GM19463 (cell line): ENCODE results near the gene UBE2D4.
"Not testable (repeated sequence)": the region's sequence is repeated elsewhere in the genome, so short reads cannot be mapped to it uniquely, and the experiment has no call there.

Experiments
- ATAC-seq: cut with Tn5 transposase; IDR thresholded peaks from one replicate; pipeline ENCODE4 v1.9.1; 2021; ENCODE audit warnings: mild to moderate bottlenecking, moderate library complexity; ENCODE audit not compliant: unreplicated experiment

UBE2D4 gene

DNA sequence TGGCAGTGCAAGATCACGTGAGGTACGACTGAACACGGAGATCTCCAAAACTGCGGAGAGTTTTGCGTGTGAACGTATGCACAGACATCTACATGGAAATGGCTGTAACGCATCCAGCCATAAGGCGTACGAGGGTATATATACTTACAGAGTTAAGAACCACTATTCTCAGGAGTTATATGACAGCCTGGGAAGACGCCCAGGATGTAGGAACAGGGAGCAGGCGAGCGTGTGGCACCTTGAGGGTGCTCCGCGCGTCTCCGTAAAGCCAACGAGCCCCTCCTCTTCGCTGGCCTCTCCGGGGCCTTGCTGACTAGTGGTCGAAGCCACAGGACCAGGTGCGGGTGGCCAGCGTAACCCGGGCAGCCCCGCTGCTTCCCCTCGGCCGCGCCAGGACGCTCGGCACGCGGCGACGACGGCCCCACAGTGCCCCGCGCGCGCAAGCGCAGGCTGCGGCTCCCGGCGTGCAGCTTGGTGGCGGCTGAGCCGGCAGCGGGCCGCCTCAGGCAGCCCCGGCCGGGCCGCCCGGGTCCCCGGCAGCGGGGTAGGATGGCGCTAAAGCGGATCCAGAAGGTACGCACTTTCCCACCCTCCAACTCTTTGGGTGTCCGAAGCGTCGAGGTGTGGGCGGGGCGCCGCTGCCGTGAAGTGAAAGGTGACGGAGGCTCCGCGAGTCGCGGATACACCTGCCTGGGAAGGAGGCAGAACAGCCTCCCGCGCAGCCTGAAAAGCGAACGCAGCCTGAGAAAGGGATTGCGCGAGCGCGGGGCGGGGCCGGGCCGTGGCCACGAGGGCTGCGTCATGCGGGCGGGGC, at the start of gene UBE2D4:
Gene UBE2D4 (plus strand): TSS at position 453 of the 814 bp plus-strand sequence. CDS start 97 bp downstream, at position 550.
- peak; percentile 90 for ATAC-seq

GRCh38 chr7:43876976-43877745, 49.1 kb upstream of the UBE2D4 start:
- no peak for ATAC-seq

DNA sequence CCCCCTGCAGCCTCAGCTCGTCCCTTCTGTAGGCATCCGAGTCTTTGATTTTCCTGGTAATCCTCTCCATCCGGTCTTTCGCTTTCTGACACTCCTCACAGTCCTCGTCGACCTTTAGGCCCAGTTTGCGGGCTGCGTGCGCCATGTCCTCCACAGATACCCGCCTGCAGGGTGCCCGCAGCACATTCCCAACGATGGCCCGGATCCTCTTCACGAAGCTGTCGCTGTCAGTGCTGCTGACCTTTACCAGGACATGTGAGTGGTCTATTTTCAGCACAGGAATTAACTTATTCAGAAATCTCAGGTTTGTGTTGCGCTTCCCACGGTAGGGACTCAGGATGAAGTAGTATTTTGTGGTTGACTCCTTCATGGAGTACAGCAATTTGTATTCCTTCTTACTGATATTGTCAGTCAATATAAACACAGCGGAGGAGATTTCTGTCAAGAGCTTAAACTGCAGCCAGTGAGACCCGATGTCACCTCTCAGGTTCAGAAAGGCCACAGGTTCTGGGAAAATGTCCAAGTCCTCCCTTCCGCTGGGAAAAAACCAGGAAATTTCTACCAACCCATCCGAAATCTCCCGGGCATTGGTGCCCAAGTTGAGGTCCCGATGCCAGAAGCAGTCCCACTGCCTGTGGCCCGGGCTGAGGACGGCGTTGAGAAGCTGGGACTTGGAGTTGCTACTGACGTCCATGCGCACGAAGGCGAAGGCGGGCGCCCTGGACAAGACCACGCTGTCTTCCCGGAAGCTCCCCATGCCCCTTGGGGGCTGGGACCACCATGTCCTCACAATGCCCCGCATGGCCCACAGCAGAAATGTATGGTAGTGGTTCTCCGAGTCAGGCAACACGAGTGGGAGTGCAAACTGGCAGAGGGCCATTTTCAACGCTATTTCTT, 48.0 kb upstream of the UBE2D4 start:
- no peak for ATAC-seq

GRCh38 chr7:43878867-43879266, 47.4 kb upstream of the UBE2D4 start:
- ATAC-seq, result no peak

GRCh38 chr7:43879477-43879876, 46.8 kb upstream of the UBE2D4 start:
- ATAC-seq, result no peak

DNA sequence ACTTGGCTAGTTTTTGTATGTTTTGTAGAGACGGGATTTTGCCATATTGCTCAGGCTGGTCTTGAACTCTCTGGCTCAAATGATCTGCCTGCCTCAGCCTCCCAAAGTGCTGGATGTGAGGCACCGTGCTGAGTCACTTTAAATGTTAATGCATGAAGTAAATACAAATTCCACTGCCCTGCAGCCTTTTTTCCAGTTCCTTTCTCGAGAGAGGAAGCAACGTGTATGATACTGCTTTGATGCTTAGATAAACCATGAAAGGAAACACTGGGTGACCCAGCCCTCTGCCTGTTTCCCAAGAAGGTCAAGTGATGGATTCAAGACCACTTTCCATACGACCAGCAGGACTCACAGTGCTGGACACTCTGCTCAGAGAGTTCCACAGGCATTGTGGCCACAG, 45.6 kb upstream of the UBE2D4 start:
- ATAC-seq, result no peak

DNA sequence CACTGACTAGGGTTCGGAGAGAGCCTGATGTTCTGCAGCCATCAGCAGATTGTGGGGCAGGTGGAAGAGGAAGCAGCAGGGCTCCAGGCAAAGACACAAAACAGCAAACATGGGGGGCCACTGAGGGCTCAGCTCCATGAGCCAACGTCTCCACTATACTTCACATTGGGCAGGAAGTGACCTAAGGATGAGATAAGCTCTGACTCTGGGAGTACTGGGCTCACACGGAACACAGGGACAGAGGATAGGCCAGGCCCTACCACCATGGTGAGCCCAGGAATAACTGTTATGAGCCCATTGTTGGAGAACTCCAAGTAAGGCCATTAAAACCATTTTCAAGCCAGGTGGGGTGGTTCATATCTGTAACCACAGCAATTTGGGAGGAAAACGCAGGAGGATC, 42.0 kb upstream of the UBE2D4 start:
- no peak for ATAC-seq

DNA sequence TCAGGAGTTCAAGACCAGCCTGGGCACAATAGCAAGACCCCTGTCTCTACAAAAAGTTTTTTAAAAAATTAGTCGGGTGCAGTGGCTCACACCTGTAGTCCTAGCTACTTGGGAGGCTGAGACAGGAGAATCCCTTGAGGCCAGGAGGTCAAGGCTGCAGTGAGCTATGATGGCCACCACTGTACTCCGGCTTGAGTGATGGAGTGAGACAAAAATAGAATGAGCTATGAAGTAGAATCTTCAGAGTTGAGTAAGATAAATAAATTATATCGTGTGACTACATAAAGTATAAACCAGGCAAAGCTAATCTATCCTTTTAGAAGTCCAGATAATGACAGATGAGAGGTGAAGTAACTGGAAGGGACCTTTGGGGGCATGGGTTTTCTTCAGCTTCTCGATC, 41.6 kb upstream of the UBE2D4 start:
- ATAC-seq, result no peak

DNA sequence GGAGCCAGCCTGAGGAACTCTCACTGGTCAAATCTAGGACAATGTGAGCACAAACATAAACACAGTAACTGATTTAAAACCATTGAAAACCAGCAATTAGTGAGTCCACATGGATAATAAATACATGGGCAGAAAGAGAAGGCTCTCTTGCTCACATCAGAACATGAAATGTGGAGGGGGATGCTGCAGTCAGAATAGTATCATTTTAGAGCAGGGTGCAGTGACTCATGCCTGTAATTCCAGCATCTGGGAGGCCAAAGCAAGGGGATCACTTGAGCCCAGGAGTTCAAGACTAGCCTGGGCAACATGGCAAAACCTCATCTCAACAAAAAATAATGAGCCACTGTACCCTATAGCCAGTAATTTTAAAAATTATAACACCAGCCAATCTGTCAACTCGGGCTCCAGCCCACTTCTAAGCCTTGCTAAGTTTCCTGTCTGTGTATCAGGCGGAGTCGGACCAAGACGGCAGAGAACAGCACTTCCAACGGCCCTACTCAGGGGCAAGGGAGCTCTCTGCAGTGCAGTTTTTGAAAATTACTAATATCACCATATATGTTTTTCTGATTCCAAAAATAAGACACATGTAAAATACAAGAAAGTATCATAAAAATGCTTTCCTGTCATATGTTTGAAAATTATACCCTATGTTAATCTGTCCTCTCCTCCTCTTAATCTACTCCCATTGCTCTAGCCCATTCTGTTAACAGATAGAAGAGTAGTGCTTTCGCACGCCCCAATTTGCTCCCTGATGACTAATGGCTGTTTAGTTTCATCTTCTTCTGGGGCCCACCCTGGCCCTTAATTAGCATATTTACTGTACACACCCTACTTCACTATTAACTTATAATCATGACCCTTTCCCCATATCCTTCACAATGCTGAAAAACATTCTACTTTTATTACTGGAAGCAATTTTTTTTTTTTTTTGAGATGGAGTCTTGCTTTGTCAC, 37.0 kb upstream of the UBE2D4 start:
- no peak for ATAC-seq

DNA sequence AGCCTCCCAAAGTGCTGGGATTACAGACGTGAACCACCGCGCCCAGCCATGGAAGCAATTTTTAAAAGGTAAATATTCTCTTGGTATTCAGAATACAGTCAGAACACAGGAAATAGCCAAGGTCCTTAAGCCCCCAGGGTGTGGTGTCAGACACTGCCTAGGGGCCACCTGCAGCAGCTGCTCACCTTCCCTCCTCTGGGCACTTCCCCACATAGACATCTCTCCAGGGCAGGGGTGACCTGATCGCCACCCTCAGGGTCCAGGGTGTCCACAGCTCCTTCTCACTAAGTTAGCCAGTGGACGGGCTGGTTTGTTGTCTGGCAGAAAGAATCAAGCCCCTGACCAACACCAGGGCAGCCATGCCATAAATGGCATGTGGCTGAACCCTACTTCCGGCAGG, 35.8 kb upstream of the UBE2D4 start:
- ATAC-seq, result no peak

- ATAC-seq, result no peak
Measured at GRCh38 chr7:43891069-43891955, 34.9 kb upstream of the UBE2D4 start.

DNA sequence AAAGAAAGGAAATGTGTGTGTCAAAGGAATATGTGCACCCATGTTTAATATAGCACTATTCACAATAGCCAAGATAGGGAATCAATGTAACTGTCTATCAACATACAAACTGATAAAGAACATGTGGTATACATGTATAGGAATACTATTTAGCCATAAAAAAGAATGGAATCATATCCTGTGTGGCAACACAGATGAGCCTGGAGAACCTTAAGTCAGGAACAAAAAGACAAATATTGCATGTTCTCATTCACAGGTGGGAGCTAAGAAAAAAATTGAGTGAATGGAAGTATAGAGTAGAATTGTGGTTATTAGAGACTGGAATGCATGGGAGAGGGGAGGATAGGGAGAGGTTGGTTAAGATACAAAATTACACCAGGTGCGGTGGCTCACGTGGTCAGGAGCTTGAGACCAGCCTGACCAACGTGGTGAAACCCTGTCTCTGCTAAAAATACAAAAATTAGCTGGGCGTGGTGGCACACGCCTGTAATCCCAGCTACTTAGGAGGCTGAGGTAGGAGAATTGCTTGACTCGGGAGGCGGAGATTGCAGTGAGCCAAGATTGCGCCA, 30.3 kb upstream of the UBE2D4 start:
- no peak for ATAC-seq

DNA sequence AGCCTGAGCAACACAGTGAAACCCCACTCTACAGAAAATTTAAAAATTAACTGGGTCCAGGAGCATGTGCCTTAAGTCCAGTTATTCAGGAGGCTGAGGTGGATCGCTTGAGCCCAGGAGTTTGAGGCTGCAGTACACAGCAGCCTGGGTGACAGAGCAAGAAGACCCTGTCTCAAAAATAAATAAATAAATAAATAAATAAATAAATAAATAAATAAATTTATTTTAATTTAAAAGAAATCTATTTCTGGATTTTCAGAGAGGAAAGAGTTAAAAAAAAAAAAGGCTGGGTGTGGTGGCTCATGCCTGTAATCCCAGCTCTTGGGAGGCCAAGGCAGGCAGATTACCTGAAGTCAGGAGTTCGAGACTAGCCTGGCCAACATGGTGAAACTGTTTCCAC, 27.7 kb upstream of the UBE2D4 start:
- ATAC-seq, result not testable (repeated sequence)

- ATAC-seq, result no peak
Measured at GRCh38 chr7:43902542-43903054, 23.6 kb upstream of the UBE2D4 start.

GRCh38 chr7:43904533-43905208, 21.6 kb upstream of the UBE2D4 start:
- ATAC-seq, result no peak

DNA sequence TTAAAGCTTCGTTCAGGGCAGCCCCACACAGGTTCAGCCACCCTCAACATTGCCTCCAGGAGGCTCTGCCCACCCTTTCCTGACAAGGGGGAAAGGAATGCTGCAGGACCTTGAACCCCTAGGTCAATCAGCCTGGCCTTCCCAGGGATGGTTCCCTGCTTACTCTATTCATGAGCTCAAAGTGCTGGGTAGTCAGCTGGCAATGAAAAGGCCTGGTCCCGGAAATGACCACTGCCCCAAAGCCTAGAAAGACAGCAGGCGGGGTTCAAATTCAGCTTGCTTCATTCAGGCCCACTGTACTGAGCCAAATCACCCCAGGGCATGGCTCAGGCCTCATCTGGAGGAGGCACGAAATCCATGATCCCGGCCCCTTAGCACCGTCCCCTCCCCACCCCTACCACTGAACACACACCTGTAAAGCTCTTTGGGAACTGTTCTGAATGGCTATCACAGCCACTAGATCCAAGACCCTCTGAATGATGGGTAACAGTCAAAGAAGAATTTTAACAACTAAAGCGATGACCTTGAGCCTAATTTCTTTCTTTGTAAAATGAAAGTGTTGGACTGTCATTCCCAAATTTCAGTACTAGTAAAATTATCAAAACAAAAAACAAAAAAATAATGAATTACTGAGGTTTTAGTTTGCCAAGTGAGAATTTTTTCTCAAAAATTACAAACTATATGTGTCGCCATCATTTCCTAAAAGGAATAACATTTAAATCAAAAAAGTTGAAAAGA, 20.9 kb upstream of the UBE2D4 start:
- no peak for ATAC-seq

- peak; percentile 40 for ATAC-seq
Measured at GRCh38 chr7:43905956-43906330, 20.3 kb upstream of the UBE2D4 start.
